Measurements from ENCODE around the gene ADGRB2. TPM values are rescaled to one million over a fixed set of nuclear protein-coding genes. Genes with fewer than 3 reads are reported as not detected.

The ADGRB2 gene
- total RNA-seq, 1 donor from 2014 or later: 6.0 TPM

DNA sequence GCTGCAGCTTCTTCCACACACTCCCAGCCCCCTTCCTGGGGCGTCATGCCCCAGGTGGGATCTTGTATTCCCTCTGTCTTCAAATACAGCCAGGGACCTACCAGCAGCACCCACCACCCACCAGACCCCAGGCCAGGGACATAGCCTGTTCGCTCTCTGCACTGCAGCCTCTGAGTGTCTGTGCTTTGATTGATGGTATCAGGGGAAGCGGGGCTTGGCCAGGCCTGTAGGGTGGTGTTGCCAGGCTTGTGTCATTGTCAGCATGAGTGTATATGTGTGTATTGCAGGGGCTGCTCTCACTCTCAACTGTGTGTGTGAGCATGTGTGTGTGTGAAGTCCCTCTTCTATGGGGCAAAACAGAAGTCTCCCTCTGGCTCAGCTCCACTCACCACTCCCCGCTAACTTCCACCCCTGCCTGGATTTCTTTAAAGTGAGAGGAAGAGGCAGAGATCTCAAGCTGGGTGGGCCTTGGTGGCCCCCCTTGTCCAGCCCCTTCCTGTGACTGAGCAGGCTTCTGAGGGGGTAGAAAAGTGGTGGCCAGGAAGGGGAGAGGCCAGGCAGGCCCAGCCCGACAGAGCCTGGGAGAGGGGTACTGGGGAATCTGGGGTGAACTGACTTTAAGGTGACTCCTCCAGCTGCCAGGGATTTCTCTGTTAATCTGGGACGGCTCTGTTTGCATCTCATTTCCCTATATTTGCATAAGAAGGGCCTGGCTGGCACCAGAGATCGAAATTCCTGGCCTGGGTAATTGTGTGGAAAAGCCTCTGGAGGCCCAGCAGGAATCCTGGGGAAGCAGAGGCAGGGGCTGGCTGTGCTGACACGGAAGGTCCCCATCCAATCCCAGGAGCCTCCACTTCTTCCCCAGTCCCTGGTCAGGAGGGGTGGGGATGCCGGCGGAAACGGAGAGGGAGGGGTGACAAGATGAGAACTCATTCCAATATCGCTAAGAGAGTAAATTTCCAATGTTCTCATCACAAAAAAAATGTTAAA, 18.6 kb upstream of the ADGRB2 start:
- no peak for DNase-seq (ENCODE audit: low spot score)

GRCh38 chr1:31781756-31782371, 17.7 kb upstream of the ADGRB2 start:
- DNase-seq (ENCODE audit: low spot score): no peak

GRCh38 chr1:31781138-31781755, 17.1 kb upstream of the ADGRB2 start:
- DNase-seq (ENCODE audit: low spot score): no peak

DNA sequence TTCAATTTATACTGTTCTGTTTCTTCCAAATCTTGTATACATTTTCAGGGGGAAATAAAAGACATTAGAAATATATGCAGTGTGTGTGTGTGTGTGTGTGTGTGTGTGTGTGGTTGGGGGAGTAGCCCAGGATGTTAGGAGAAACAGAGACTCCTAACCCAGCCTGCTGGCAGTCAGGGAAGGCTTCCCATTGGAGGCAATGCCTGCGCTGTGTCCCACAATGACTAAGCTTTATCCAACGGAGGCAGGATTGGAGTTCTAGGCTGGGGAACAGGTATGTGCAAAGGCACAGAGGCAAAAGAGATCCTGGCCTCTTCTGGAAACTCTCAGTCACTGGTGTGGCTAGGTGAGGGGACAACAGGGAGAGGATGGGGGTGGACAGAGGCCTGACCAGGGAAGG, 16.5 kb upstream of the ADGRB2 start:
- DNase-seq (ENCODE audit: low spot score): no peak

GRCh38 chr1:31779687-31780086, 15.5 kb upstream of the ADGRB2 start:
- DNase-seq (ENCODE audit: low spot score): no peak

- no peak for DNase-seq (ENCODE audit: low spot score)
Observed at GRCh38 chr1:31778763-31779488, 14.8 kb upstream of the ADGRB2 start.

DNA sequence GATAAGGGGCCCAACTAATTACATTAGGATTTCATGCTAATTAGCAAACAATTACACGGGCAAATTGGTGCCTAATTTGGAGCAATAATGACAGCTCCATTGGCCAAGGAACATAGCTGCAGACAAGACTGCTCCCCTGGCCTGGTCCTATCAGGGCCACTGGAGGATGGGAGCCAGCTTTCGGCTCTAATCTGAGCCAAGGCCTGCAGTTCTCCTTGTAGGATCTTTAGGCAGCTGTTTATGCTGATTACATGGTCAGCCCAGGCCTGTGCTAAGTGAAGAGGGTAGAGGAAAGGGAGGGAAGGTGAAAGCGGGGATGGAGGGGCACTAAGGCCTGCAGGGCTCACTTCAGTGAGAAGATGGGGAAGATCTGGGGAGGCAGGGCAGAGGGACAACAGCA, 12.4 kb upstream of the ADGRB2 start:
- DNase-seq (ENCODE audit: low spot score): no peak

DNA sequence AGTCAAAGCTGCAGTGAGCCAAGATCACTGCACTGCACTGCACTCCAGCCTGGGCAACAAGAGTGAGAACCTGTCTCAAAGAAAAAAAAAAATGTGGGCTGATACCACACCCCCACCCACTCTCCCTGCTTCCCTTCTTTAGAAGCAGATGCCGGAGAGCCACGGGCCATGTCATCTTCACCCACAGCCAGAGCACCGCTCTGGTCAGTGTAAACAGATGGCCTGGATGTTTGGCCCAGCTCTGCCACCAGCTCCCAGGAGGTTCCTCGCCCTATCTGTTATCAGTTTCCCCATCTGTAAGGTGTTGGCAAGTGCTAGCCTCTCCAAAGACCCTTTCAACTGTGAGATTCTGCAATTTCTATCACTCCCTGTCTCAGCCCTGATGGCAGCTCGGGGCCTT, 11.9 kb upstream of the ADGRB2 start:
- no peak for DNase-seq (ENCODE audit: low spot score)

- DNase-seq (ENCODE audit: low spot score): no peak
Observed at GRCh38 chr1:31775210-31775999, 11.3 kb upstream of the ADGRB2 start.

GRCh38 chr1:31774495-31774894, 10.4 kb upstream of the ADGRB2 start:
- DNase-seq (ENCODE audit: low spot score): no peak

- no peak for DNase-seq (ENCODE audit: low spot score)
Observed at GRCh38 chr1:31773861-31774260, 9.7 kb upstream of the ADGRB2 start.

- DNase-seq (ENCODE audit: low spot score): no peak
Observed at GRCh38 chr1:31772669-31773248, 8.6 kb upstream of the ADGRB2 start.

GRCh38 chr1:31771891-31772668, 7.9 kb upstream of the ADGRB2 start:
- no peak for DNase-seq (ENCODE audit: low spot score)

DNA sequence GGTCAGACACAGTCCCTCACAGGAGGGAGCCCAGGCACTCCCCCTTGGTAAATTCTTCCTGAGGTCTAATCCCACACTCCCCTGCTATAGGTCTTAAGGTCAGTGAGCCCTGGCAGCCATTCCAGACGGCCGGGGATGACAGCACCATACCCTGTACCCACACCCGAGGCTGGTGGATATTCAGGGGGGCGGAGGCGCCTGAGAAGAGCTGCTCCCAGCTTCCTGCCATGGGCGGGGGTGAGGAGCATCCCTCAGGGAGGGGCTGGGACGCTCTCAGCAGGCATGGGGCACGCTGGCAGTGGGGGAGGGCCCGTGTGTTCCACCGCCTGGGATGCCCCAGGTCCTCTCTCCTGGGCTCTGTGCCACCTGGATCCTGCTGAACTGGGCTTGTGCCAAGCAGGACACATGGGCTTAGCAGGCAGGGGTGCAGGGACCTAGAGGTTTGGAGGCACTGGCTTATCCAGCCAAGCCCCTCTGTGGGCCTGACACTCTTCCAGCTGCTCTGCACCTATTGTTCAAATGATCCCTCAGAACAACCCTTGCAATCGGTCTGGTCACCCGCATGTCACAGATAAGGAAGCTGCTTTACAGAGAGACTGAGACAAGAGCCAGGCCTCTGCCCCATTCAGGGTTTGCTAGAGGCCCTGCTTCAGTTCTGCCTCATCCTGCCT, 5.7 kb upstream of the ADGRB2 start:
- peak; percentile 50 for DNase-seq (ENCODE audit: low spot score)

- no peak for DNase-seq (ENCODE audit: low spot score)
Observed at GRCh38 chr1:31768939-31769704, 5.0 kb upstream of the ADGRB2 start.

GRCh38 chr1:31768407-31768907, 4.3 kb upstream of the ADGRB2 start:
- no peak for DNase-seq (ENCODE audit: low spot score)

GRCh38 chr1:31767225-31767624, 3.1 kb upstream of the ADGRB2 start:
- DNase-seq (ENCODE audit: low spot score): no peak

GRCh38 chr1:31765516-31765915, 1.4 kb upstream of the ADGRB2 start:
- DNase-seq (ENCODE audit: low spot score): no peak
